Kasumi-1 (cell line): ENCODE measurements around the gene DNAH8.
"Not testable (repeated sequence)": the region's sequence is repeated elsewhere in the genome, so short reads cannot be mapped to it uniquely, and the experiment has no call there.

Experiments
- DNase-seq, 2 experiments: peaks; one replicate each; lab custom pipeline; 2025; lab: John Stamatoyannopoulos, UW

The DNAH8 gene

DNA sequence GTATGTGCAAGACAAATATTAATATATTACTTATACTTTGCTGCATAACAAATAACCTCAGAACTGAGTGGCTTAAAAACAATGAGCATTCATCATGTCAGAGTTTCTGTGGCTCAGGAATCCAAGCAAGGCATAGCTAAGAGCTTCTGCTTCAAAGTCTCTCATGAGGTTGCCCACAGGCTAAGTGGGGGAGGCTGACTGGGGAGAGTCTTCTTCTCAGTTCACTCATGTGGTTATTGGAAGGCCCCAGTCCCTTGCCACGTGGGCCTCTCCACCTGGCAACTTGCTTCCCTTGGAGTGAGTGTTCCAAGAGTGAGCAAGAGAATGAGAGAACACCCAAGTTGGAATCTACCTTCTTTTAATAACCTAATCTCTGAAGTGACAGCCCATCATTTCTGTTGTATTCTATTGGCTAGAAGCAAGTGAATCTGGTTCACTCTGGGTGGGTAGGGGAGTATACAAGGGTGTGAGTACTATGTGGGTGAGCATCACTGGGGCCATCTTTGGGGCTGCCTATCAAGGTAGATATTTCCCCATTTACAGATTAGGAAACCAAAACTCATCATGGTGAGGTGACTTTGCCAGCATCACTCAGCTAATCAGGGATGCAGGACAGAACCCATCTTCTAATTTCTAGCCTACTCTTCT, 36.0 kb downstream of the DNAH8 start:
- no peak for DNase-seq

DNA sequence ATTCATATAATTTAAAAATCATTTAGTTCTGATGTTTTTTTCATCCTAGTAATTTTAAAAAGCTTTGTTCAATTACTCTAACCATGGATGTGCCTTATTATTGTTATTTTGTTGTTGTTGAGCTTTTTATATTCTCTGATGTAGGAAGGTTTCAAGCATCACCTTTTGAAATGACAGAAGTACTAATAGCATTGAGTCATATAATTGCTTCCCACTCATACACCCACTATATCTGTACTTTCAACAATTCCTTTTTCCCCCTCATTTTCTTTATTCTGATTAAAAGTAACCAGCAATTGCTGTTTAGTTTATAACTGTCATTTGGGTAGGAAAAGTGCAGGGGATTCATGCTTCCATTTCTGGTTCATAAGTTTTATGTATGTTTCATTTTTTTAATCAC, 38.6 kb downstream of the DNAH8 start:
- no peak for DNase-seq

- DNase-seq, result no peak
Observed at GRCh38 chr6:38755207-38755606, 40.1 kb downstream of the DNAH8 start.

DNA sequence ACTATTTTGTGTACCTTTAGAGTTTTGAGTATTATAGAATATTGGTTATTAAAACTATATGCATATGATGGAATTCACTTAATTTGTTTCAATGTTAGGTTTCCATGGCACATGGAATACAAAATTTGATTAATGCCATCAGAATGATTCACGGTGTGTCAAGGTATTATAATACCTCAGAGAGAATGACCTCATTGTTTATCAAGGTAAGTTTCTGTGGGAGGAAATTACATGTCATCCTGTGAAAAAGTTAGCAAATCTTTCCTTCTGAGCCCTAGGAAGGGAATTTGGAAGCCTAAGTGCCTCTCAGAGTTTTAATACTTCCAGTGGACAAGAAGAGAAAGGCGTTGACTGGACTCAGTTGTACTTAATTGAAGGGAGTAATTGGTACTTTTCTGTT, 40.8 kb downstream of the DNAH8 start:
- no peak for DNase-seq

DNA sequence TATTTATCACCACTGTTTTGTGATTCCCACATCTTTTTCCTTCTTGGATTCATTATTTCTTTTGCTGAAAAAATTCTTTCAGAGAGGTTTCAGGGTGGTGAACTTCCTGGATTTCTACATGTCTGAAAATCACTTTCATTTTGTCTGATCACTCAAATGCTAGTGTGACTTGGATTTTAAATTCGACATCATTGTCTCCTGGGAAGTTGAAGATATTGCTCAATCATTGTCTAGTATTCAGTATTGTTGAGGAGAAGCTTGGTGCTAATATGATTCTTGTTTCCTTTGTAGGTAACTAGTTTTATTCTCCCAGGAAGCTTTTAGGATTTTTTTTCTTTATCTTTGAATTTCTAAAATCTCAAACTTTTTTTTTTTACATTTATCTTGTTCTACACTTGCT, 45.0 kb downstream of the DNAH8 start:
- no peak for DNase-seq

GRCh38 chr6:38762848-38763247, 47.7 kb downstream of the DNAH8 start:
- no peak for DNase-seq

- DNase-seq, result no peak
Observed at GRCh38 chr6:38767560-38767959, 52.4 kb downstream of the DNAH8 start.

- DNase-seq, result peak; percentile 6 to 12
Observed at GRCh38 chr6:38773338-38773737, 58.2 kb downstream of the DNAH8 start.

DNA sequence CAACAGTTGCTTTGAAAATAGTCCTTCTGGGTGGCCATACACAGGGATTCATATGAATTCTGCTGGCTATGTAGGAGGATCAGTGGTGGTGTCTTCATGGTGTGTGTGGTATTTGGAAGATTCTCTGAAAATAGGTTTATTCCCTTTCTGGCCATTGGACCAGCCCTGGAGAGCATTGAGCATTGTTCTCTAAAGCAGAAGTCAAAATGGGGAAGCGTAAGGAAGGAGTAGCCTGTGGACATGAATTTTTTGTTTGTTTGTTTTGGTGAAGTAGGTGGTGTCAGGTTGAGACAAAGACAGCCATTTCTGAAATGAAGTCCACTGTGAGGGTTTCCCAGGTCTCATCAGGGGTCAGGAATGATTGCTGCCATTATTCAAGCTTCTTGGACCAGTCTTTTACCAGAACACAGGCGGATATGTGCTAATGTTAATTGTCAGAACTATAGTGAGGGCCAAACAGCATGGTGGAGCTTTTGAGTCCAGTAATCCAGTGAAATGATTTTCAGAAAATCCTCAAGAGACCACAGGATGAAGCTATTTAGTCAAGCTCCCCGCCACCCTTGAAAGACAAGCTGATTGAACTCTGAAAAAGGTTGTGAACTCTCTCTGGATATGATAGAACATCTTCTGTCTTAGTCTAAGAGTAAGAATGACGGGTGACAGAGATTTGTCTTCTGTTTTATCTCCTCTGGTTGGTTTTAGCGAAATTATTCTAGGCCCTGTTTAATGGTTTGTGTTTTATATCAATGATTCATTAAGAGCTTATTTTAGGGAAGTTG, 60.0 kb downstream of the DNAH8 start:
- peak; percentile 17 to 20 for DNase-seq

- DNase-seq, result no peak
Observed at GRCh38 chr6:38775870-38776269, 60.8 kb downstream of the DNAH8 start.

GRCh38 chr6:38776515-38776914, 61.4 kb downstream of the DNAH8 start:
- DNase-seq, result no peak

DNA sequence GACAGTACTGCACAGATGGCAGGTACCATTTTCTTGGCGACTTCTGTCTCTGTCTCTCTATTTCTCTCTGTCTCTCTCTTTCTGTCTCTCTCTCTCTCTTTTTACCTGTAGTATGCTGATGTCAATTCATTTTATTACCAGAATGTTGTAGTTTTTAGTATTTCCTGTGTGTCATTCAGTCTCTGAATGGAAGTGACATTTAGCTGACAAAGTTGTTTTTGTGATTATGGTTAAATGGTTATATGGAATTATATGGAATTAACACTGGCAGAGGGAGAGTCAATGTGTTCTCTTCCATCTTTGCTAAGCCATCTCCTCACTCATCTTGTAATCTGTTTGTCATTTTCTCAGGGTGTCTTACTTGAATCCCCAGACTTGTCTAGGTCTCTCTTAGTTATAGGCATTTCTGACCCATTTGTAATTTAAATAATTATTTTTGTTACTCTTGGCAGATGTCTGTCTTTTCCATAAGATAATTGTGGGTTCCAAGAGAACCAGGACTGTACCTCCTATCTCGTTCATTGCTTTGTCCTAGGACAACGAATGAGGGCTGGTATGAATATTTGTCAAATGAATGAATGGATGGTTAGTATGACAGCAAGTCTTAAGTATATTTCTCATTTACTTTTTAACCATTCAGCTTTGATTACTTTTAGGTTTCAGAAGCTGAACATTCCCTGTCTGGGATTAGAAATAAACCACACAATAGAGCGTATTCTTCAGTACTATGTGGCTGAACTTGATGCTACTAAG, 64.4 kb downstream of the DNAH8 start:
- DNase-seq, result no peak

DNA sequence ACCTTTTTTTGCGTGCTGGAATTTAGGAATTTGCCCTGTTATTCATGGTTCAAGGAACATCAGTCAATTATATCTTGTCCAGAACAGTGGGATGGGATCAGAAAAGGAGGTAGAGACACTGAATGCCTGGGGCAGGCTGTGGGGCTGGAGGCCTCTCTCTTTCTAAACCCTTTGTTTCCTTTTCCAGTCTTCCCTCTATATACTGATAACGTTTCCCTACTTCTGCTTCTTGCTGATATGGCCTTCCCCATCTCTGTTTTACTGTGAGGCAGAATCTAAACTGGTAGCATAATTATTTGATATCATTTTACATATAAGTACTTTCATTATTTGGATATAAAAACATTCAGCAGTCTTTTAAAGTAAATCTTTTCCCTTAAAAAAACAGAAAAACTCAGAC, 67.5 kb downstream of the DNAH8 start:
- no peak for DNase-seq

DNA sequence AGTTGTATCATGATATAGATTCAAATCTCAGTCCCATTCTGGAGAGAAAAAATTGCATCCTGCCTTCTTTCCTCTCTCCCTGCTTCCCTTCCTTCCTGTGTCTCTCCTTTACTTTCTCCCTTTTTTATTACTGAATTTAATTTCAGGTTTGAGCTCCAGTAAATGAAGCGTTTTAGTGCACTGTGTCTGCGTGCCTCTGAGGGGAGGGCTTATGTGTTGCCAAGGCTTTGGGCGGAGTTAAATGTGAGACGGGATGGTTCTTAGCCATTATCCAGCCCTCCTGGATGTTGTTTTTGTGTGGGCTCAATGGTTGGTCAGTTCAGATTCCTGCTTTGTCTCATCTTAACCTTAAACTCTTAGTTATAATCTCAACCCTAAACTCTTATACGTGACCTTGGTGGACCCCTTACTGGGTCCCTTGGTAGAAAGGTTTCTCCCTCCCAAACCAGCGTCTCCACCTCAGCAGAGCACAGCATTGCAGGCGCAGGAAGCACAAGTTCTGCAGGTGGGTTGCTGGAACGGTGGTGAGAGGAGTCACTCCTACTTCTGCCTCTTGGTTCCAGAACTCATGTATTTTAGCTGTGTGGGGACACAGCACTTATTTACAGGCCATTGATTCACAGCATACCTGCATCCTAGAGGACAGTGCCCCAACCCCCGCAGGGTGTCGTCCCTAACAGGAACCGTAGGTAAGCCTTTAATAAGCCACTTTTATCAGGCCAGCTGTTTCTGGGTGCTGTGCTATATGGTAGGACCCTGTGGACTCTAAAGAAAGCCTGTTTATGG, 68.5 kb downstream of the DNAH8 start:
- DNase-seq, result no peak

- DNase-seq, result no peak
Observed at GRCh38 chr6:38784506-38785235, 69.6 kb downstream of the DNAH8 start.

- no peak for DNase-seq
Observed at GRCh38 chr6:38786486-38786885, 71.4 kb downstream of the DNAH8 start.

GRCh38 chr6:38789256-38789655, 74.1 kb downstream of the DNAH8 start:
- no peak for DNase-seq

- no peak for DNase-seq
Observed at GRCh38 chr6:38792356-38792755, 77.2 kb downstream of the DNAH8 start.

- no peak for DNase-seq
Observed at GRCh38 chr6:38794682-38795081, 79.6 kb downstream of the DNAH8 start.

GRCh38 chr6:38796006-38796405, 80.9 kb downstream of the DNAH8 start:
- no peak for DNase-seq

DNA sequence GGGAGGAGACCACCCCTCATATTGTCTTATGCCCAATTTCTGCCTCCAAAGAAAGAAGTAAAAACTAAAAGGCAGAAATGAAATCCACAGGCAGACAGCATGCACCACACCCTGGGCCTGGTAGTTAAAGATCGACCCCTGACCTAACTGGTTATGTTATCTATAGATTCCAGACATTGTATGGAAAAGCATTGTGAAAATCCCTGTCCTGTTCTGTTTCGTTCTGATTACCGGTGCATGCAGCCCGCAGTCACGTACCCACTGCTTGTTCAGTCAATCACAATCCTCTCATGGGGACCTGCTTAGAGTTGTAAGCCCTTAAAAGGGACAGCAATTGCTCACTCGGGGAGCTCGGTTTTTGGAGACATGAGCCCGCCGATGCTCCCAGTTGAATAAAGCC, 81.3 kb downstream of the DNAH8 start:
- DNase-seq, result not testable (repeated sequence)

DNA sequence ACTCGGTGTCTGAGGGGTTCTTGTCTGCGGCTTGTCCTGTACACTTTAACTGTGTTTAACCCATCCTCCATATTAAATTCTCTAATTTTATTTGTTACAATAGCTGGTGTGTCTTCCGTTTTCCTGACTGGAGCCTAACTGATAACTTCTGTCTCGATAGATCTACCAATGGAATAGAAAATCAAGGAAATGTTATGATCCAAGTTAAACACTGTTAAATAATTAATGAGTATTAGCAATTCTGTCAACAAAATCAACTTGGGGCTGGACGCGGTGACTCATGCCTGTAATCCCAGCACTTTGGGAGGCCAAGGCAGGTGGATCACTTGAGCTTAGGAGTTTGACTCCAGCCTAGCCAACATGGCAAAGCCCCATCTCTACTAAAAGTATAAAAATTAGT, 81.7 kb downstream of the DNAH8 start:
- DNase-seq, result no peak
